ENCODE data around the gene HOXD11. TPM values are rescaled to one million over a fixed set of nuclear protein-coding genes. Genes with fewer than 3 reads are reported as not detected.

Gene HOXD11
- total and polyA plus RNA-seq, 2 donors (not counting 1 experiment from before 2014, with no cell fraction given) = not detected

GRCh38 chr2:176081837-176082524, 25.1 kb upstream of the HOXD11 start:
- 12% methylated on average over 60 of the region's 62 CpGs for WGBS (ENCODE audit: insufficient coverage)
- intact Hi-C loops (cut with micrococcal nuclease) = no loop called here
- TF ChIP-seq CTCF (IDR thresholded peaks at IDR 0.05) = no peak
- no peak for TF ChIP-seq EZH2 (IDR thresholded peaks at IDR 0.05; ENCODE audit: borderline replicate concordance, insufficient read depth, low read depth, low read length, poor library complexity, severe bottlenecking)
- Histone ChIP-seq H3K4me3 (ENCODE audit: control extremely low read depth in 1 of 5, extremely low read depth in 1 of 5, insufficient read depth in 1 of 5, low read depth in 2 of 5, low read length in 4 of 5) (no peak overlapping the region), H3K27me3 (replicated peaks in 1 of 4; ENCODE audit: control extremely low read depth in 1 of 4, control insufficient read depth in 3 of 4, insufficient read depth in 4 of 4, low read length in 3 of 4) (peaks cover 0 to 86% (median 75%) of the 10 kb centered on the region in 4 experiments), H3K9me3 (ENCODE audit: control extremely low read depth in 1 of 3, control insufficient read depth in 2 of 3, insufficient read depth in 1 of 3, low read length in 2 of 3) (peaks cover 4 to 76% (median 35%) of the 10 kb centered on the region in 3 donors), H2AFZ (ENCODE audit: insufficient read depth, low read depth, low read length, poor library complexity, severe bottlenecking) (no peak overlapping the region), H3K27ac (ENCODE audit: low read length in 2 of 2) (no peak overlapping the region), H3K36me3 (replicated peaks in 1 of 2; ENCODE audit: control extremely low read depth in 1 of 2, control insufficient read depth in 1 of 2, extremely low read depth in 1 of 2, insufficient read depth in 2 of 2, low read length in 1 of 2) (no peaks in the 10 kb centered on the region), H4K20me1 (ENCODE audit: control insufficient read depth, insufficient read depth, low read length, poor library complexity, severe bottlenecking) (no peaks in the 10 kb centered on the region), H3K4me2 (replicated peaks; ENCODE audit: low read depth, low read length, poor library complexity, severe bottlenecking) (no peak overlapping the region), H3K79me2 (ENCODE audit: control insufficient read depth, insufficient read depth, low read length) (no peaks in the 10 kb centered on the region), H3K4me1 (ENCODE audit: control insufficient read depth in 2 of 2, insufficient read depth in 2 of 2, low read length in 2 of 2) (peaks cover 3 to 20% of the 10 kb centered on the region in 2 donors), H3K9ac (ENCODE audit: low read length) (no peak overlapping the region)
- H3K4me1 Mint-ChIP-seq = peaks cover 5% of the 10 kb centered on the region
- ATAC-seq (ENCODE audit: low read depth) (no peak), DNase-seq (no peak)
- peaks cover 3% of the 10 kb centered on the region for H3K9me3 Mint-ChIP-seq (ENCODE audit: insufficient read depth)
- POLR2A ChIA-PET = no interaction called here
- CTCF ChIA-PET = interaction anchor here (1.0 kb wide), 1 partner anchor 45 kb away, joined by 3 read pairs; no protein-coding TSS in a partner anchor
- no peak overlapping the region for H3K4me3 Mint-ChIP-seq
- peak overlapping the region; percentile 59 for H3K27ac Mint-ChIP-seq
- peaks cover 68% of the 10 kb centered on the region for H3K27me3 Mint-ChIP-seq

GRCh38 chr2:176082525-176082823, 24.6 kb upstream of the HOXD11 start:
- CTCF ChIA-PET = interaction anchor here (1.0 kb wide), 1 partner anchor 44 kb away, joined by 3 read pairs; no protein-coding TSS in a partner anchor
- Histone ChIP-seq H3K79me2 (ENCODE audit: control insufficient read depth, insufficient read depth, low read length) (no peaks in the 10 kb centered on the region), H3K36me3 (replicated peaks in 1 of 2; ENCODE audit: control extremely low read depth in 1 of 2, control insufficient read depth in 1 of 2, extremely low read depth in 1 of 2, insufficient read depth in 2 of 2, low read length in 1 of 2) (no peaks in the 10 kb centered on the region), H2AFZ (ENCODE audit: insufficient read depth, low read depth, low read length, poor library complexity, severe bottlenecking) (no peak overlapping the region), H3K4me2 (replicated peaks; ENCODE audit: low read depth, low read length, poor library complexity, severe bottlenecking) (no peak overlapping the region), H4K20me1 (ENCODE audit: control insufficient read depth, insufficient read depth, low read length, poor library complexity, severe bottlenecking) (no peaks in the 10 kb centered on the region), H3K4me3 (ENCODE audit: control extremely low read depth in 1 of 5, extremely low read depth in 1 of 5, insufficient read depth in 1 of 5, low read depth in 2 of 5, low read length in 4 of 5) (no peak overlapping the region), H3K27me3 (replicated peaks in 1 of 4; ENCODE audit: control extremely low read depth in 1 of 4, control insufficient read depth in 3 of 4, insufficient read depth in 4 of 4, low read length in 3 of 4) (peaks cover 0 to 90% (median 76%) of the 10 kb centered on the region in 4 experiments), H3K27ac (ENCODE audit: low read length in 2 of 2) (no peak overlapping the region), H3K9me3 (ENCODE audit: control extremely low read depth in 1 of 3, control insufficient read depth in 2 of 3, insufficient read depth in 1 of 3, low read length in 2 of 3) (peaks cover 4 to 81% (median 35%) of the 10 kb centered on the region in 3 donors), H3K9ac (ENCODE audit: low read length) (no peak overlapping the region), H3K4me1 (ENCODE audit: control insufficient read depth in 2 of 2, insufficient read depth in 2 of 2, low read length in 2 of 2) (peaks cover 3 to 20% of the 10 kb centered on the region in 2 donors)
- H3K27ac Mint-ChIP-seq = no peak overlapping the region
- H3K9me3 Mint-ChIP-seq (ENCODE audit: insufficient read depth) = peaks cover 3% of the 10 kb centered on the region
- POLR2A ChIA-PET = no interaction called here
- peaks cover 5% of the 10 kb centered on the region for H3K4me1 Mint-ChIP-seq
- TF ChIP-seq EZH2 (IDR thresholded peaks at IDR 0.05; ENCODE audit: borderline replicate concordance, insufficient read depth, low read depth, low read length, poor library complexity, severe bottlenecking) = no peak
- TF ChIP-seq CTCF (IDR thresholded peaks at IDR 0.05) = no peak
- WGBS (ENCODE audit: insufficient coverage) = 18% methylated on average over 6 of the region's 10 CpGs
- peaks cover 71% of the 10 kb centered on the region for H3K27me3 Mint-ChIP-seq
- ATAC-seq (ENCODE audit: low read depth) (no peak), DNase-seq (peak; percentile 29)
- H3K4me3 Mint-ChIP-seq = no peak overlapping the region
- intact Hi-C loops (cut with micrococcal nuclease) = no loop called here

Data from B cell (primary cell).